NAMALWA (cell line): ENCODE results near the gene PLEK.
"Not testable (repeated sequence)": the region's sequence is repeated elsewhere in the genome, so short reads cannot be mapped to it uniquely, and the experiment has no call there.

ENCODE experiments used
- DNase-seq: peaks from one replicate; pipeline ENCODE4 v3.0.0-alpha.2; 2015; ENCODE audit warnings: low spot score

The PLEK gene

DNA sequence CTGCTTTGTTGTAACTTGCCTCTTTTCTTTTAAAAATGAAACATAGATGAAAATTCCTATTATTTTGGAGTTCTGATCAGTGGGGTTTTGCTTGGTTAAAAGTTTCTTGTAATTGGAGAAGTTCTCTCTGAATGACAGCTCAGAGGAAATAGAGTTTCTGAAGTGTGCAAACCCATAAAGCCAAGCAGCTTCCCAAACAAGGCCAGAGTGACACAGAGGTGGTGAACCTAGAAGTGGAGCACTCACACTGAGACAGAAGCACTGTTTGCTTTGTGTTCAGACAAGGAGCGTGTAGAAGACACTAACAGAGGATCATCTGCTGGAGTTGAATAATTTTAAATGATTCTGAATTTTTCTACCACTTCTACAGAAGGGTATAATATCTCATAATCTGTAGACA is 52.8 kb downstream of the PLEK start:
- no peak for DNase-seq

DNA sequence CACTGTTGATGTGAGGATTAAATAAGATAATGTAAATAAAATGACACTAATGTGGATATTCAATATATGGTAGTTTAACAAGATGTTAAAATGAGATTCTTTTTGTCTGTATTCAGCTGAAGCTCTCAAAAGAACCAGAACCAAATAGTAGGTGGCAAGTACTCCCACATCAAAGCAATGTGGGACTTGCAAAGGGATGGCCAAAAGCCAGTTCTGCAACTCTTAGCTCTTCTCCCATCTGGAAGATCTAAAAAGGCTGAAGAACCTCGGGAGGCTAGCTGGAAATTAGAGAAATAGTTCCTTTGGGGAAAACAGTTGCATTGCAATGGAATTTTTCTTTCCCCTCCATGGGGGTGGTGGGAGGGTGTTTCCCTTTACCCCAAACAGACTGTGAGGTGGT is 53.3 kb downstream of the PLEK start:
- DNase-seq, result no peak

DNA sequence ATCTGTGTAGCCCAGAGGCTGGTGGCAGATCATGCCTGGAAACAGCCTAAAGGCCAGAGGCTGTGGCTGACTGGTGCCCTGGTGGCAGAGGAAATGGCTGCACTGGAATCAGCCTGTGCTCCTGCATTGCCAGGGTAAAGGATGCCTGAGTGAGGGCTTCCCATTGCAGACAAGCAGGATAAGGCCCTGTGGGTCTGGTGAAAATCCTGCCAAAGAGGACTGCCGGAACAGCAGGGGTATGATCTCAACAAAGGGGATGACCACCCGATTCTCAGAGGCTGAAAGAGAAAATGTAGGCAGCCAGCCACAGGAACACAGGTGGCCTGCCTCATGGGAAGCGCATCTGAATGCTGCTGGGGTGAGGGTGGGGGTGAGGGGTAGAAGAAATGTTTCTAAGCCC is 53.8 kb downstream of the PLEK start:
- DNase-seq, result peak; percentile 52

DNA sequence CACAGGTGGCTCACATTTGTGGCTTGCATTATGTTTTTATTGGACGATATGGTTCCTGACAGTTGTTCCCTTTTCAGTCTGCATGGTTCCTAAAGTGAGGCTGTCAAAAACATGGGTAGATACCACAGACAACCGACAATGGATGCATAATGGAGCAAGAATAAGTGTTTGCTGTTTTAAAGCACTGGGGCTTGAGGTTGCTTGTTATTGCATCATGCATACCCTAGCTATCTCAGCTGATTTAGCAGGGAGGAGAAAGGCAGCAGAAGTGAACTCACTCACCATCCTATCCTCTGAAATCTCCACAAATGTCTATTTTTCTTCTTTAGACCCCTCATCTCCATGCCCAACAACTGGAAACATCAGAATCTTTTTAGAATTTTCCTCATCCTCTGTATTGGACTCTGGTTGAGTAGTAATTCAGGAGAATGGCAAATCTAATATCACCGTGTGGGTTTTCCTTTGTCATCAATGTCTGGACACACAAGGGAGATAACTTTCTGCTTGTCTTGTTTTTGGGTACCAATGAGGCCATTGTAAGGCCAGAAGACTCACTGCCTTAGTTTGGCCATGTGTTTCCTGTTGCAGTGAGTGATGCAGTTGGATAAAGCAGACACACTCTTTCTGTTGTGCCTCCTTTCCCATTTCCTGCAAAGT is 55.3 kb downstream of the PLEK start:
- peak; percentile 61 for DNase-seq

DNA sequence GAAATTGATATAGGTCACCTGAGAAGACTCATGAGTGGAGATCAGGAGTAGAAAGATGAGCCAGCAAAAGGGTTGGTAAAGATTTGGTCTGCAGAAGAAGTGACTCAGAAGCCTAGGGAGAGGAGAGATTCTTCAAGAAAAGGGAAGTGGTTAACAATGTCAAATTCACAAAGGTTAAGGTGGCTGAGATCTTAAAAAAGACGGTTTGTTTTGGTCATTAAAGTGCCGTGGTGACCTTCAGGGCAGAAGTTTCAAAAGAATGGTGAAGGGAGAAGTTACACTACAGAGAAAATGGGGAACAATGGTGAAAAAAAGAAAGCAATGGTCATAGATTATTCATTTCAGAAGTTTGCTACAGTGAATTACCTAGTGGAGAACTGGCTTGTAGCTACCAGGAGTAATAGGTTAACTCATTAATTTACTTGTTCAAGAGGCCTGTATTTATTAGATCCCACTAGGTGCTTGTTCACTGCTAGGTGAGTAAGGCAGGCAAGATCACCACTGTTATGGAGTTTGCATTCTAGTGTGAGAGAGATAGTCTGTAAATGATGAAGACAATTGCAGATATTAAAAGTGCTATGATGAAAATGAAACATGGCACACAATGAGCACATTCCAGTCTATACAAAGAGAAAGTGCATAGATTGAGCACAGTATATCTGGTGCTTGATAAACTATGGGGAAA is 59.0 kb downstream of the PLEK start:
- peak; percentile 60 for DNase-seq

DNA sequence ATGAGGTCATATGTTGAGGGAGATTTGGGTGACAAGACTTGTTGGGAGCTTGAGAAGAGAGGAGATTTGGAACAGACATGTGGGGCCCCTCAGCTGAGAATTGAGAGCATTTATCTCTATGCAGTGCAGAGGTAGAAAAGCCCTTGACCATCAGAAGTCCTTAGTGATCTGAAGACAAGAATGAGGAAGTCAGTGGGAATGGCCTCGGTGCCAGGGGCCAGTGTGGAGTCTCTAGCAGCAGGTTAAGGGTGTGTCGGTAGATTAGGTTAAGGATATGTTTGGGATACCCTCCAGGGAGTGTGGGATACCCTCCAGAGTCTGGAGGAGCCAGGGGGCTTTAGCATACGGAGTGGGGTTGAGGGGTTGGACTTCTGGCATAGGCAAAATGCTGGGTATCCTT is 60.4 kb downstream of the PLEK start:
- no peak for DNase-seq

DNA sequence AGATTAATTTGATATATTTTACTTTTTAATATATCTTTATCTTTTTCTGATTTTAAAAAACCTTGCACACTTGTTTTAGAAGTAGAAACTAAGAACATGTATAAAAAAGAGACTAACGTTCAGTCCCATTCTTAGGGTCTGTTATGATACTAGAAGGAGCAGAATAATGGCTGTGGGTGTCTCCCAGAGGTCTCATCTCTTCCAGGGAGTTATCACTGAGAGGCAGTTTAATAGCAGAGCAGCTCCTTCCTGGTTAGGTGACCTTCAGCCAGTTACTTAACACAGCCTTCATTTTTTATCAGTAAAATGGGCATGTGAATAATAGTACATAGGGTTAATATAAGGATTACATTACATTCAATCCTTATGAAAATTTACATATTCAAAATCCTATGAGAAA is 61.4 kb downstream of the PLEK start:
- no peak for DNase-seq

DNA sequence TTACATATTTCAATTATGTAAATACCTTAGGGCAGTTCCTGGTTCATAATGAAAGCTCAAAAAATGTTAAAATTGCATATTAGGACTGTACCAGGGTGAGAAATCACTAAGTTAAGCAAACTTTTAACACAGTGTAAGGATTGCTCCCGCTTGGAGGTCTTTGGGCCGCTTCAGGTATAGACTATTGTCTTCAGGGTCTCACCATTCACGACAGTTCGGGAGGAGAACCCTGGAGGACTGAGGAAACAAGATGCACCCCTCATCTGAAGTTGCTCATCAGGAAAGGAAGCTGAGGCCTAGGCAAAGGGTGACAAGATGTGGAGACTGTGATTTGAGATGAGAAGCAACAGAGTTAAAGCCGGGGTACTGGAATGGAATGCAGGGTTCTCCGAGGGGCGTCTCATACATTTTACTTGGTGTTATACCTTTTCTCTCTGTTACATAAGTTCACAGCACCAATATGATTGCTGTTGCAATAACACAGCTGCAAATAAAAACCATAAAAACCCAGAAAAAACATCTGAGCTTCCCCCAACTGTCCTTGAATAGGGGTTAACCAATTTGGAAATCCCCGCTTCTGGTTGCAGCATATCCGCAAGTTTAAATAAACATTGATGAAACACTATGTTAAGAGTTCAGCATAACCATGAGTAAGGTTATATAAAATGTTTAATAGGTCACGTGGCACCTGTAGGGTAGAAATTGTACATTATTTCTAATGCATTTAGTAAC is 61.9 kb downstream of the PLEK start:
- peak; percentile 90 for DNase-seq

DNA sequence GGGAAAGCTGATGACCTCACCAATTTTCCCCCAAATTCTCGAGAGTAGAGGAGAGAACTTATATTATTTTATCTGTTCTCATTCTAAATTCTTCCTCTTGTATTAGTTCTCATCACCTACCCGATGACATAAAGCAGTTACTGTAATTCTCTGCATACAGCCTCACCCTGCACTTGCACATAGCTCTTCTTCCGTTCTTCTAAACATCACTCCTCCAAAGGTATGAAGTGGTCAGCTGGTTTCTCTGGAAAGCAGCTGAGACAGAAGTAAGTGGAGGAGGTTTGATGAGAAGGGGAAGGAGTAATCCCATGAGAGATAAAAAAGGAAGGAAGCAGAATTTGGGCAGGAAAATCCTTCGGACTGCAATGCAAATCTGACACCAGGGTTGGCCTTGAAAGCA is 63.0 kb downstream of the PLEK start:
- DNase-seq, result peak; percentile 49

DNA sequence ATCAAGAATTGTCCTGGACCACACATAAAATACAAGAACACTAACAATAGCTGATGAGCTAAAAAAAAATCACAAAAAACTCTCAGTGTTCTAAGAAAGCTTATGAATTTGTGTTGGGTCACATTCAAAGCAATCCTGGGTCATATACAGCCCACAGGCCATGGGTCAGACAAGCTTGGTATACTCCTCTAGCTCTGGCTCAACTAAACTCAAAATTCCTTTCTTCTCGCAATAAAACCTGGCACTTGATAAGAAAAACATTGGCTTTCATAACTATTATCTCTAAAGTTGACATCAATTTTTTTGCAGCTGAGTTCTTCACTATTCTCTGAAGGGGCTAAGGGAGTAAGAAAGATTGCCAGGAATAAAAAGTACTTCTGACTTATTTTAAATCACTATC is 63.7 kb downstream of the PLEK start:
- no peak for DNase-seq

DNA sequence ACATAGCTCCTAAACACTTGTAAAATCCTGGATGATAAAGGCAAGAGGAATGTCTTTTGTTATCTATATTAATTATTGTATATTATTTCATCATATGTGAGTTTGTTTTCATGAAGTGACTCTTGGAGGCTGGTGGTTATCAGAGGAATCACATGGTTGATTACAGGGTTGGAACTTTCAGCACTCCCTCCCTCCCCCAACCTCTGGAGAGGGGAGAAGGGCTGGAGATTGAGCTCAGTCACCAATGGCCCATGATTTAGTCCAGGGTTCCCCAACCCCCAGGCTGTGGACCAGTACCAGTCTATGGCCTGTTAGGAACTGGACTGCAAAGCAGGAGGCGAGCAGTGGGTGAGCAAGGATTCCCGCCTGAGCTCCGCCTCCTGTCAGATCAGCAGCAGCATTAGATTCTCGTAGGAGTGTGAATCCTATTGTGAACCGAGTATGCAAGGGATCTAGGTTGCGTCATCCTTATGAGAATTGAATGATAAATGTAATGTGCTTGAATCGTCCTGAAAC is 64.3 kb downstream of the PLEK start:
- no peak for DNase-seq

DNA sequence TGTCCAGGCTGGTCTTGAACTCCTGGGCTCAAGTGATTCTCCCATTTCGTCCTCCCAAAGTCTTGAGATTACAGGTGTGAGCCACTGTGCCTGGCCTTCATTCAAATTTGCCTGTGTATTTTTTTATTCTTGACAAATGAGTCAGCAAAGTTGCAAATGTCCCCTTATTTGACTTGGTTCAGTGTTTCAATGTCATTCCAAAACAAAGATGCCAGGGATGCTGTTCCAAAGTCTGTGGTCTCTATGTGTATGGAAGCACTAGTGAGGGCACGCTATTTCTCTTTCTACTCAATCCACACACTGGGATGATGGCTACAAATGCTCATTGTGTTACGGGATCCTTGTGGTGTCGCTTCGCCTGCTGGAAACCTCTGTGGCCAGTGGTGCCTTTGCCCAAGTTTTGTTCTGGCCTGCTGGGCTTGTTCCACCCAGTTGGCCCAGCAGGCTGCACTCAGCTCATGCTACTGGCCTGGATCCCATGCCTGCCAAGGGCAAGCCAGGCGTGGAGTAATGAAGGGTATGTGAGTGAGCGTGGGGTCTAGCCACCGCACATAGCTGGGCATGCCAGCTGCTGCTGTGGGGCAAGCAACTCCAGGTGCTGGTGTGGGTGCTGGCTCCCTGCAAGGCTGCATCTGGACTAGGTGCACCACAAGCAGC is 66.4 kb downstream of the PLEK start:
- DNase-seq, result no peak

DNA sequence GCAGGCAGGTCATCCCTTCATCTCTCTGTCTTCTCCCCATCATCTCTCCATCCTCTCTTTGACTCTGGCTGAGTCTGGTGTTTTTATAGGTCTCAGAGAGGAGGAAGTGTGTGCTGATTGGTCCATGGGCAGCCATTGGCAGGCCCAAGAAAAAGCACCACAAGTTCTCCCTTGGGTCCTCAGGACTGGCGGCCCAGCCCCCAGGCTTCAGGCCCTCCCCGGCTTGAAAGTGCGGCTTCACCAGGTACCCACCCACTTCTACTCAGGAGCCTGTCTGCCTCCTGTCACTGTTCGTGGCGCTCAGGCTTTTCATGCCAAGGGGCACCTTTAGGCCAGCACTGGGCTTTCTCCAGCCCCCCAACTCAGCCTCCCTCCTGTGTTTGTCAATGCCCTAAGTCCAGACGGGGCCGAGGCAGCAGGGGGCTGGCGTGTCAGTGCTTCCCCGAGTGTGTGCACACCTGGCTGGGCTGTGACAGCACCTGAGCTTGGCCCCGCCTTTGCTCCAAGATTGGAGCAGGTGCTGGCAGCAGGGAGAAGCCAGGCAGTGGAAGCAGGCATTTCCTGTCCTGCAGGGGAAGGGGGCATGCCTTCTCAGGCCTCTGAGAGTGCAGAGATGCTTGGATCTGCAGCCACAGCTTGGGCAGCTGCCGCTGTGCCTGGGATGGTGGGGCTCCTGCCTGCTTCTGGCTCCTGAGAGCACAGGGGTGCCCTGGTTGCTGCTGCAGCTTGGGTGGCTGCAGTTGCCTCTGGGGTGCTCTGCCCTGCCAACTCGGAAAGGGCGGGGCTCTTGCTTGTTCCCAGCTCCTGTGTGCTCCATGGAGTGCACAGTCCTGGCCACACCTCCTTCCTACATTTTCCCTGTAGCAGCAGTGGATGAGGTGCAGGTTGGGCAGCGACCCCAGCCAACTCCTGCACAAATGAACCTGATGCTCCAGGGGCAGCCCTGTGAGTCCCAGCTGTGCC is 67.9 kb downstream of the PLEK start:
- DNase-seq, result no peak

DNA sequence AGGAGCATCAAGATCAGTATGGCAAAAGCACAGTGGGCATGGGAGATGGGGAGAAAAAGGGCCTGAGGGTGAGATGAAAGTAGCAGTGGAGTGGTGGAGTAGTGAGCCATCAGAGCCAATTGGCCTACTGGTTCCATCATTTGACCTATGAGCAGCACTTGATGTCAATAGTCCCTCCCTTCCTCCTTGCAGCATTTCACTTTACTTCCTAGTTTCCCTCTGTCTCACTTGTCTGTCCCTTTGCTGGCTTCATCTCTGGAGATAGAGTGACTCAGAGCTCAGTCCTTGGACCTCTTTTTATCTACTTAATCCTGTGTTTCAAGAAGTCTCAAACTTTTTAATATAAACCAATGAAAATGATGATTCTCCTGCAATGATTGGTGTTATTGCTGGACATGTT is 69.9 kb downstream of the PLEK start:
- peak; percentile 29 for DNase-seq

DNA sequence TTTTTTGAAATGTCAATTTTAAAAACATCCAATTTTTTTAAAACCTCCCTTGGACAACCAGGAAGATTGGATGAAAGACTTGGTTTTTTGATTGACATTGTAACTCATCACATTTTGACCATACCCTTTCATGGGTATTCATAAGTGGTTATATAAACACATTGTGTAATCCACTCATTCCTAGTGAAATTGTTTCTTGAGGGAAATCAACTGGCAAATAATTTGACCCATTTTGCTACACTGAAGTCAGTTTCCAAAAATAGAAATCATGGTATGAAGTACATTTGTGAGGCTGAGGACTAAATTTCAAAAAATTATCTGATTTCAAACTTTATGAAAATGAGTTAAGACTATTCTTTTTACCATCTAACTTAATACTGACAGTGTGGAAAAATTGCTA is 70.5 kb downstream of the PLEK start:
- no peak for DNase-seq

DNA sequence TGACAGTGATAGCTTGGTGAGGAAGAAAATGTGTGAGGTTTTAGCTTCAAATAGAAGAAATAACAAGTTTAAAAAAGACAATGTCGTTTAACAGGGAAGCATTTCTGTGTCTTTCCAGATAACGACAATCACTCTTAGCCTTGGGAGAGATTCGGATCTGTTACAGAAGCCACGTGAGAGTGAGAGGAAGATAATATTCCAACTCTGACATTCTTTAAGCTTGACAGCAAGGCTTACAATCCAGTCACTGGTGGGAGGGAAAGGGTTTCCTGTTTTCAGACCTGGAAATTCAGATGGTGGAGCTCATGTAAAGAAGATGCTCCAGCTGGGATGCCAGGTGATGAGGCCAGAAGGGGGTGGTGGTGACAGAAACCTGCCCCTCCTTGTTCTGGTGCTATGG is 71.2 kb downstream of the PLEK start:
- no peak for DNase-seq

DNA sequence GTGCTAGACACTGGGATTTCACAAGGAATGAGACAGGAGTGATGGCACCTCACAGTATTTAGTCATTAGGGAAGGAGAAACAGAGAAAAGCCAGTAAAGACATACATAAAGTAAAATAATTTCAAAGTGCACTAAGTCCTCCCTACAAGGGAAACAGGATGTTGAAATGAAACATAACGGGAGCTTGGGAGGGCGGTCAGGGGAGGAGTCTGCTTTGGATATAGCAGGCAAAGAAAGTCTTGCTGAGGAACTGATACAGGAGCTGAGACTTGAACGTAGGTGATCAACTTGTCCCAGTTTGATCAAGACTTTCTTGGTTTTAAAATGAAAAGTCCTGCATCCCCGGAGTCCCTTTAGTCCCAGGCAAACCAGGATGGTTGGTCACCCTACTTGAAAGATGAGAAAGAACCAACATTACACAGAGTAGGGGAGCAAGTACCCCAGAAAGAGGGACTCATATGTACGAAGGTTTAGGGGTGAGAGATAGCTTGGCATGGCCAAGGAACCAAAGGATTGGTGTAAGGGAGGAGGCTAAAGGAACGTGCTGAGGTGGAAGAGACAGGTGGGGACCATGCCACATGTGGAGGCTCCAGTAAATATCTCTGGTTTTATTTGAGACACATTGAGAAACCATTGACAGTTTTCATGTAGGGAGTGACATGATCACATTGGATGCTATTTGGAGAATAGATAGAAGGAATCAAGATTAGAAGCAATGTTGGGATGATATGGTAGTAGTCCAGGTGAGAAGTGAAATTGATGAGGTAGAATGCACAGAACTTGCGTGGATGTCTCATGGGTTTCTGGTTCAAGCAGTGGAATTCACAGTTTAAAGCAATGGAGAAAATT is 73.6 kb downstream of the PLEK start:
- DNase-seq, result no peak

DNA sequence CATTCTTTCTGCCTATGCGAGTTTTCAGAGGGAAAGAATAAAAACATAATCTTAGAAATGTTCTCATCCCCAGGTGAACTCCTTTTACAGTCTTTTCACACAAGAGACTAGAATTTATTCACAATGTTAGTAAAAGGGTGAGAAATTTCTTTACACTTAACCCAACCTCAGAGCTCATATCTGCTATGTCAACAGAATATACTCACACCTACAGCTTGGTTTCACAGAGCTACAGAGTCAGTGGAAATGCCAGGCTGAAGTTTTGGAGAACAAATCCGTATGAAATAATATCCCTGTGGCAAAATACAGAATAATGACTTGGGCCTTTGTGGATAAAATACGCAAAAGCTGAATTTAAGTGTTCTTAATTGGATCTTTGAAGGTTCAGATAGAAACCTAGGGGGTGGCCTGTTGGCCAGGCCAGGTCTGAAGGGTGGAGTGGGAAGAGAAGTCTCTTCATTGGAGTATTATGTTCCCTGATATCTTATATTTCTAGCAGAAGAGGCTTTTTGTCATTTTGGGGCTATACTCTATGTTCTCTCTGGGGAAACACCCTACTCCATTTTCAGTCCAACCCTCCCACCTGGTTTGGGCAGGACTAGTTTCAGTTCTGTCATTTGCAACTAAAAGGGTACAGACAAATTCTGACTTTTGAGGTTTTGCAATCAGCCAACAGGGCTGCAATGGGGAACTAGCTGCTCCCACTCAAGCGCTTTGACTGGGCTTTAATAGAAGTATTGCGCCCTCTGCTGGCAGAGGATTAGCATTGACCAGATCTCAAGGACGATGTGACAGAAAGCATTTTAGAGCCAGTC is 76.3 kb downstream of the PLEK start:
- peak; percentile 99 for DNase-seq

DNA sequence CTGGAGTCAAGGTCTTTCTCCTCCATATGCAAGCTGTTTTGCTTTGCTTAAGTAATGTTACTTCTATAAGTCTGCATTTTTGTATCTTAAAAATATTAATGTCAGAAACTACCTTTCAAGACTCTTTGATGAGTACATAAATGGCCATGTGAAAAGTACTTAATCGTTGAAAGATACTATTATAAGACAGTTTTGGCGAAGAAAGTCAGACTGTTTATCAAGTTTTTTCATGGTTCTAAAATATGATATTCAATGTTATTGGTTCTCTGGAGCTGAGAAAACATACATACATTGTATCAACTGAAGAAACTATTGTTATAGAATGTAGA is 76.9 kb downstream of the PLEK start:
- no peak for DNase-seq

DNA sequence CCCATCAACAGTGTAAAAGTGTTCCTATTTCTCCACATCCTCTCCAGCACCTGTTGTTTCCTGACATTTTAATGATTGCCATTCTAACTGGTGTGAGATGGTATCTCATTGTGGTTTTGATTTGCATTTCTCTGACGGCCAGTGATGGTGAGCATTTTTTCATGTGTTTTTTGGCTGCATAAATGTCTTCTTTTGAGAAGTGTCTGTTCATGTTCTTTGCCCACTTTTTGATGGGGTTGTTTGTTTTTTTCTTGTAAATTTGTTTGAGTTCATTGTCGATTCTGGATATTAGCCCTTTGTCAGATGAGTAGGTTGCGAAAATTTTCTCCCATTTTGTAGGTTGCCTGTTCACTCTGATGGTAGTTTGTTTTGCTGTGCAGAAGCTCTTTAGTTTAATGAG is 81.3 kb downstream of the PLEK start:
- not testable (repeated sequence) for DNase-seq
